ENCODE measurements around the gene SLC9A7. TPM values are rescaled to one million over a fixed set of nuclear protein-coding genes. Genes with fewer than 3 reads are reported as not detected.

SLC9A7 gene
- total and polyA plus RNA-seq, 2 donors (not counting 3 experiments of a cell fraction or from before 2014, with no cell fraction given) = 4.6 to 7.5 TPM

DNA sequence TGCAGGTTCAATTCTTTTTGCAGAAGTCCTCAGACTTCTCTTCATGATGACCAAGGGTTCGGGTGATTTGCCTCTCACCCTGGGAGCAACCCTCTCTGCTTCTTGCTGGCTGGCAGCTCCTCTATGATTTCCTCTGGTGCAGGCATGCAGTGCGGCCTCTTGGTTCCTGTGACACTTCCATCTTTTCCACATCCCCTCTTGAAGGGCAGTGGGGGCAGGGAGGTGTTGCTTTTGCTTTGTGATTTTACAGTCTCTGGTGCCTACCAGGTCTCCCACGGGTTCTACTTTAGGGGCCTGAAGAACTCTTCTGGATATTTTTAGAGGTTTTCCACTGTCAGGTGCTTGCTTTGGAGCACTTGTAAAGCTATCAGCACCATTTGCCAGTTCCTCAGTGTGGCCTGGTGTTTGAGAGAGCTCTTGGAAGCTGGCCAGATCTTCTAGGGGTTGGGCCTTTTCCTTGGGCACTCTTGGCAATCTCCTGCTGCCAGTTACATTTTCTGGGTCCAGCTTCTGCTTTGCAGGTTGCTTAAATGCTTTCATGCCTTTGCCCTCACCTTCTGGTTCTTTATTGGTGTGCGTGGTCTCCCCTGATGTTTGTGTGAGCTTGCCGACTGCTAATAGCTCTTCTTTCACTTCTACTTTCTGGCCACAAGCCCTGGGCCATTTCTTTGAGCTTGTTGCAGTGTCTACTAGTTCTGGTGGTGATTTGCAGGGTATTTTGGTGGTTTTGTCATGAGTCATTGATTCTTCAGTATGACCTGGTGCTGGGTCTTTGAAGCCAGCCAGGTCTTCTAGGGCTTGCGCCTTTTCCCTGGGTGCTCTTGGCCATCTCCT lies 196.9 kb downstream of the SLC9A7 start:
- Histone ChIP-seq H3K9me1 (replicated peaks; ENCODE audit: control insufficient read depth, extremely low read depth, insufficient read depth, low read length) (no peaks in the 10 kb centered on the region), H3K4me2 (ENCODE audit: insufficient read depth, low read length) (no peak overlapping the region), H3K9ac (replicated peaks; ENCODE audit: extremely low read depth, insufficient read depth, low read length) (no peak overlapping the region), H2AFZ (ENCODE audit: low read depth, low read length) (no peak overlapping the region), H3K36me3 (ENCODE audit: control insufficient read depth in 2 of 2, extremely low read depth in 1 of 2, insufficient read depth in 2 of 2, low read length in 2 of 2) (no peaks in the 10 kb centered on the region), H3K27ac (ENCODE audit: insufficient read depth, low read depth, low read length) (no peak overlapping the region), H4K20me1 (replicated peaks; ENCODE audit: control insufficient read depth, extremely low read depth, insufficient read depth, low read length) (no peaks in the 10 kb centered on the region), H3K27me3 (ENCODE audit: control insufficient read depth in 2 of 2, insufficient read depth in 2 of 2, low read length in 2 of 2) (no peaks in the 10 kb centered on the region), H3K9me3 (replicated peaks; ENCODE audit: control insufficient read depth, insufficient read depth, low read length) (no peaks in the 10 kb centered on the region), H3K79me2 (ENCODE audit: control insufficient read depth, insufficient read depth, low read length) (no peaks in the 10 kb centered on the region), H3K4me1 (ENCODE audit: control insufficient read depth, extremely low read depth, insufficient read depth, low read length) (no peaks in the 10 kb centered on the region), H3K4me3 (replicated peaks in 1 of 3; ENCODE audit: insufficient read depth in 1 of 3, low read depth in 1 of 3, low read length in 3 of 3) (no peak overlapping the region)
- TF ChIP-seq GATA2 (IDR thresholded peaks at IDR 0.05; ENCODE audit: insufficient read depth, insufficient read length, low read depth, low read length) (no peak), MYC (IDR thresholded peaks at IDR 0.05; ENCODE audit: low read depth, low read length) (no peak), JUN (IDR thresholded peaks at IDR 0.05; ENCODE audit: borderline replicate concordance, insufficient read depth, insufficient read length, low read depth) (no peak), EZH2 (IDR thresholded peaks at IDR 0.05; ENCODE audit: borderline replicate concordance, low read depth, low read length, severe bottlenecking) (no peak), POLR2AphosphoS5 (IDR thresholded peaks at IDR 0.05; ENCODE audit: insufficient read depth, low read depth, low read length) (no peak), FOS (IDR thresholded peaks at IDR 0.05; ENCODE audit: borderline replicate concordance, insufficient read depth, low read length) (no peak), POLR2A (IDR thresholded peaks at IDR 0.05; ENCODE audit: low read depth, low read length) (no peak)
- TF ChIP-seq, protein P1, sequence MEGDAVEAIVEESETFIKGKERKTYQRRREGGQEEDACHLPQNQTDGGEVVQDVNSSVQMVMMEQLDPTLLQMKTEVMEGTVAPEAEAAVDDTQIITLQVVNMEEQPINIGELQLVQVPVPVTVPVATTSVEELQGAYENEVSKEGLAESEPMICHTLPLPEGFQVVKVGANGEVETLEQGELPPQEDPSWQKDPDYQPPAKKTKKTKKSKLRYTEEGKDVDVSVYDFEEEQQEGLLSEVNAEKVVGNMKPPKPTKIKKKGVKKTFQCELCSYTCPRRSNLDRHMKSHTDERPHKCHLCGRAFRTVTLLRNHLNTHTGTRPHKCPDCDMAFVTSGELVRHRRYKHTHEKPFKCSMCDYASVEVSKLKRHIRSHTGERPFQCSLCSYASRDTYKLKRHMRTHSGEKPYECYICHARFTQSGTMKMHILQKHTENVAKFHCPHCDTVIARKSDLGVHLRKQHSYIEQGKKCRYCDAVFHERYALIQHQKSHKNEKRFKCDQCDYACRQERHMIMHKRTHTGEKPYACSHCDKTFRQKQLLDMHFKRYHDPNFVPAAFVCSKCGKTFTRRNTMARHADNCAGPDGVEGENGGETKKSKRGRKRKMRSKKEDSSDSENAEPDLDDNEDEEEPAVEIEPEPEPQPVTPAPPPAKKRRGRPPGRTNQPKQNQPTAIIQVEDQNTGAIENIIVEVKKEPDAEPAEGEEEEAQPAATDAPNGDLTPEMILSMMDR (IDR thresholded peaks at IDR 0.05; ENCODE audit: extremely low read depth in 1 of 2, insufficient read depth in 1 of 2, low read depth in 1 of 2, low read length in 2 of 2) = no peak
- TF ChIP-seq, protein P2, sequence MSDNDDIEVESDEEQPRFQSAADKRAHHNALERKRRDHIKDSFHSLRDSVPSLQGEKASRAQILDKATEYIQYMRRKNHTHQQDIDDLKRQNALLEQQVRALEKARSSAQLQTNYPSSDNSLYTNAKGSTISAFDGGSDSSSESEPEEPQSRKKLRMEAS (IDR thresholded peaks at IDR 0.05; ENCODE audit: insufficient read depth, insufficient read length) = no peak
- no peak for FAIRE-seq
- DNase-seq (ENCODE audit: low read depth, low spot score) = no peak
- ChIA-PET CTCF (interaction anchor here (1.2 to 1.3 kb wide), 2 partner anchors 10 to 80 kb away, joined by 3 to 4 read pairs; no protein-coding TSS in a partner anchor), POLR2A (no interaction called here)
- dilution Hi-C loops (cut with MboI; ENCODE audit: extremely low pct_ligation_motif_present, low sequenced_read_pairs) (no loop called here), intact Hi-C loops (cut with micrococcal nuclease) (no loop called here)
- BruUV-seq (replicated peaks) = no TSS peak
